ENCODE data around the gene ACP2. TPM values are rescaled to one million over a fixed set of nuclear protein-coding genes. Genes with fewer than 3 reads are reported as not detected.

The ACP2 gene
- 7.1 TPM for polyA plus RNA-seq (2012; ENCODE audit: missing spikeins)

DNA sequence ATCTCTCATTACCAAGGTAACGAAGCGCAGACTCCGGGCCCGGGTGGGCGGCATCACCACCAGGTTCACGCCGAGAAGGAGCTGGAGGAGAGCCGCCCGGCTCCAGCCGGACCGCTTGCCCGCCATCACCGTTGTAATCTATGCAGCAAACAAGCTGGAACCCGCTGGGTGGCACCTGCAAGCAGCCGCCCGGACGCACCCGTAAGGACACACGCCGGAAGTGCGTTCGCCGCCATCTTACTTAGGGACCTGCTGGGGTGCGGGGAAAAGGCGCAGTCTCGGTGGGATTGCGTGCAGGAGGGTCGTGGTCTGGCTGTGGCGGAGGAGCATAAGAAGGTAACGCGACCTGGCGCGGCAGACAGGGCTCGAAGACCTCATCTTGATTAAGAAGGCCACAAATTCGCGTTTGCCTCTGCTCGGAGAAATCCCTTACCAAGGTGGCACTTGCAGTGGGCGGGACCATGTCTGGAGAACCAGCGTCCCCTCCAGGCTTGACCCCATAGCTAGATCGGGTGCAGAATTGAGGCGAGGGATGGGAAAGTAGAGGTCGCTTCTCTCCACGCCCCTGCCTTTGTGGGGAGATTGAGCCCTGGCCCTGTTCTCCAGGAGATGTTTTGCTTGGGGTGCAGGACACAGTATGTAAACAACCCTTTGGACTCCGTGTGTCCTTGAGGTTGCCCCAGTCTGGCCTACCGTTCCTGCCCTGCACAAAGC is at the start of gene ACP2:
TSS of gene ACP2 (minus strand) at position 151 of the 714 bp plus-strand sequence. CDS start at position 126, 25 bp downstream.
- DNase-seq (ENCODE audit: insufficient read length), result peak; percentile 75
- TF ChIP-seq POLR2AphosphoS5 (IDR thresholded peaks at IDR 0.05; ENCODE audit: low read depth, low read length), result peak; percentile 73; the same call in 1 of the 2 replicates
- TF ChIP-seq POLR2A (IDR thresholded peaks at IDR 0.05; ENCODE audit: low read depth, low read length), result peak; percentile 88; the same call in 1 of the 2 replicates
- peak; percentile 99 for TF ChIP-seq TAF1 (IDR thresholded peaks at IDR 0.05; ENCODE audit: borderline replicate concordance, low read depth, low read length)
- FAIRE-seq, result peak; percentile 99

- DNase-seq (ENCODE audit: insufficient read length) (no peak), FAIRE-seq (no peak)
- TF ChIP-seq POLR2A (IDR thresholded peaks at IDR 0.05; ENCODE audit: low read depth, low read length) (no peak), POLR2AphosphoS5 (IDR thresholded peaks at IDR 0.05; ENCODE audit: low read depth, low read length) (no peak), TAF1 (IDR thresholded peaks at IDR 0.05; ENCODE audit: borderline replicate concordance, low read depth, low read length) (no peak)
These were observed 47.4 kb upstream of the ACP2 start for GRCh38 chr11:47296045-47296444.

GRCh38 chr11:47295385-47295784 is 46.8 kb upstream of the ACP2 start:
- no peak for FAIRE-seq
- no peak for TF ChIP-seq TAF1 (IDR thresholded peaks at IDR 0.05; ENCODE audit: borderline replicate concordance, low read depth, low read length)
- DNase-seq (ENCODE audit: insufficient read length), result no peak

DNA sequence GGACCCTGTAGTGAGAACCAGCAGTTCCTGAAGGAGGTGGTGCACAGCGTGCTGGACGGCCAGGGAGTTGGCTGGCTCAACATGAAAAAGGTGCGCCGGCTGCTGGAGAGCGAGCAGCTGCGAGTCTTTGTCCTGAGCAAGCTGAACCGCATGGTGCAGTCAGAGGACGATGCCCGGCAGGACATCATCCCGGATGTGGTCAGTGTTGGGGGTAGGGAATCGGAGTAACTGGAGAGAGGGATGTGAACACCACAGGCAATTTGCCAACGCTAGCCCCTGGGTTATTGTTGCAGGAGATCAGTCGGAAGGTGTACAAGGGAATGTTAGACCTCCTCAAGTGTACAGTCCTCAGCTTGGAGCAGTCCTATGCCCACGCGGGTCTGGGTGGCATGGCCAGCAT is 41.2 kb upstream of the ACP2 start:
- TF ChIP-seq POLR2A (IDR thresholded peaks at IDR 0.05; ENCODE audit: low read depth, low read length), result no peak
- no peak for TF ChIP-seq POLR2AphosphoS5 (IDR thresholded peaks at IDR 0.05; ENCODE audit: low read depth, low read length)
- no peak for TF ChIP-seq TAF1 (IDR thresholded peaks at IDR 0.05; ENCODE audit: borderline replicate concordance, low read depth, low read length)
- no peak for FAIRE-seq

GRCh38 chr11:47288066-47288465 is 39.5 kb upstream of the ACP2 start:
- no peak for FAIRE-seq
- DNase-seq (ENCODE audit: insufficient read length), result no peak
- no peak for TF ChIP-seq POLR2AphosphoS5 (IDR thresholded peaks at IDR 0.05; ENCODE audit: low read depth, low read length)
- no peak for TF ChIP-seq TAF1 (IDR thresholded peaks at IDR 0.05; ENCODE audit: borderline replicate concordance, low read depth, low read length)
- TF ChIP-seq POLR2A (IDR thresholded peaks at IDR 0.05; ENCODE audit: low read depth, low read length), result no peak

More for the DNA sequence above, 41.2 kb upstream of the ACP2 start:
- no peak for DNase-seq (ENCODE audit: insufficient read length)

DNA sequence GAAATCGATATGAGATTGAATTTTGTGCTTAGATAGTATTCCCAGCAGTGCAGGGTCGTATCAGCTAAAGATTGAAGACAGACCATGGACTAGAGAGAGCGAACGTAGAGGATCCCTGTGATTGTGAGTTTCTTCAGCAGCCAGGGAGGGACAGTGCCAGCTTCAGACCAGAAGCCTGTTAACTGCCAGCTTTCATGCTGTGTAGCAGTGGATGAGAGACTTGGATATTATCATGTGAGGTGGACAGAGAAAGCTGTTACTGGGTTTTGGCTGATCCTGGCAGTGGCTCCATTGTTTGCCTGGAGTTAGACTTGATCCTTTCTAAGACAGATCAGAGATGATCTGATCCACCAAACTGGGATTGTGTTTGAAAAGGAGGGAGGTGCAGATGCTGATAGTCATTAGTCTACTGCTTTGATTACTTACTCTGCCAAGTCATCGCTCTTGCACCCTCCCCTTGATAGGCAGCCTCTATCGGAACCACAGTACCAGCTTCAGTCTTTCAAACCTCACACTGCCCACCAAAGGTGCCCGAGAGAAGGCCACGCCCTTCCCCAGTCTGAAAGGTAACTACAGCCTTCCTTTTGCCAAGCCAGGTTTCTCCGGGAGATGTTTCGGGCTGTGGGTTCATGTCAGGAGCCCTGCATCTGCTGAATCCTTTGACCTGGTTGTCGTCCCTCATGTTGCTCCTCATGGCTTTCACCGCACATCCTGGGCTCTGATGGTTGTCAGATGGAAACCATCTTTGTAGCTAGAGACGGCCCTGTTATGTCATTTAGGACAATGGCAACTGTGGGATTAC is 37.6 kb upstream of the ACP2 start:
- no peak for FAIRE-seq

GRCh38 chr11:47284151-47284550 is 35.5 kb upstream of the ACP2 start:
- TF ChIP-seq TAF1 (IDR thresholded peaks at IDR 0.05; ENCODE audit: borderline replicate concordance, low read depth, low read length), result no peak
- TF ChIP-seq POLR2A (IDR thresholded peaks at IDR 0.05; ENCODE audit: low read depth, low read length), result no peak
- TF ChIP-seq POLR2AphosphoS5 (IDR thresholded peaks at IDR 0.05; ENCODE audit: low read depth, low read length), result no peak
- FAIRE-seq (no peak), DNase-seq (ENCODE audit: insufficient read length) (no peak)

More for the DNA sequence above, 37.6 kb upstream of the ACP2 start:
- DNase-seq (ENCODE audit: insufficient read length), result no peak
- TF ChIP-seq POLR2A (IDR thresholded peaks at IDR 0.05; ENCODE audit: low read depth, low read length), result no peak
- TF ChIP-seq POLR2AphosphoS5 (IDR thresholded peaks at IDR 0.05; ENCODE audit: low read depth, low read length), result no peak
- TF ChIP-seq TAF1 (IDR thresholded peaks at IDR 0.05; ENCODE audit: borderline replicate concordance, low read depth, low read length), result no peak

- DNase-seq (ENCODE audit: insufficient read length) (no peak), FAIRE-seq (no peak)
- TF ChIP-seq TAF1 (IDR thresholded peaks at IDR 0.05; ENCODE audit: borderline replicate concordance, low read depth, low read length) (no peak), POLR2AphosphoS5 (IDR thresholded peaks at IDR 0.05; ENCODE audit: low read depth, low read length) (no peak), POLR2A (IDR thresholded peaks at IDR 0.05; ENCODE audit: low read depth, low read length) (no peak)
These were observed 33.8 kb upstream of the ACP2 start for GRCh38 chr11:47282462-47282861.

DNA sequence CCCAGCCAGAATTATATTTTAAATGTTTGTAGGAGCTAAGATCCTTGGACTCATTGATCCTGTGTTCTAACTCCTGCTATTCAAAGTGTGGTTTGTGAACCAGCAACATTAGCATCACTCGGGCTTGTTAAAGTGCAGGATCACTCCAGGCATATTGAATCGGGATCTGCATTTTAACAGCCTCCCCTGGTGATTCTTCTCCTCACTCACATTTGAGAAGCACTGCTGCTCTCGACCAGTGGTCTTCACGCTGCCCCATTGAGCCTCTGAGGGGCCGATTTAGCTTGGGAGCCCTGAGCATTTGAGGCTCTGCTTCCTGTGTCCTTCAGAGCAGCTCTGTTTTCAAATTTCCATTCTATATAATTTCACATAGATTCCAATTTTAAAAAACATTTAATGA is 32.2 kb upstream of the ACP2 start:
- no peak for TF ChIP-seq TAF1 (IDR thresholded peaks at IDR 0.05; ENCODE audit: borderline replicate concordance, low read depth, low read length)
- no peak for TF ChIP-seq POLR2AphosphoS5 (IDR thresholded peaks at IDR 0.05; ENCODE audit: low read depth, low read length)
- no peak for TF ChIP-seq POLR2A (IDR thresholded peaks at IDR 0.05; ENCODE audit: low read depth, low read length)
- no peak for FAIRE-seq
- DNase-seq (ENCODE audit: insufficient read length), result no peak

- FAIRE-seq (no peak), DNase-seq (ENCODE audit: insufficient read length) (no peak)
- no peak for TF ChIP-seq TAF1 (IDR thresholded peaks at IDR 0.05; ENCODE audit: borderline replicate concordance, low read depth, low read length)
- TF ChIP-seq POLR2AphosphoS5 (IDR thresholded peaks at IDR 0.05; ENCODE audit: low read depth, low read length), result no peak
- TF ChIP-seq POLR2A (IDR thresholded peaks at IDR 0.05; ENCODE audit: low read depth, low read length), result no peak
These were observed 31.5 kb upstream of the ACP2 start for GRCh38 chr11:47280099-47280498.

DNA sequence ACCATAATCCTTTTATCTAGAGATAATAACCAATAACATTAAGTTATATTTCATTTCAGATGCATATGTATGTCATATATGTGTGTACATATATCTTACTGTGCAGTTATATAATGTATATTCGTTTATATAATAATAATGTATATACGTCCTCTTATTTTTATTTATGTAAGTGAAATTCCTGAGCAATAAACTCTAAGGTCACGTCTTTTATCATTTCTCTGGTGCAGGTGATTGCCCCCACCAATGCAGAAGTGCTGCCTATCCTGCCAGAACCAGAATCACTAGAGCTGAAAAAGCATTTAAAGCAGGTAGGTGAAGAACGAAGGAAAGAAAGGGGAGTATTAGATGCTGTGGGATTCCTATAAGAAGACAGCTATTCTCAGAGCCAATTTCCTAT is 30.2 kb upstream of the ACP2 start:
- DNase-seq (ENCODE audit: insufficient read length), result no peak
- FAIRE-seq, result no peak
- TF ChIP-seq TAF1 (IDR thresholded peaks at IDR 0.05; ENCODE audit: borderline replicate concordance, low read depth, low read length), result no peak
- TF ChIP-seq POLR2A (IDR thresholded peaks at IDR 0.05; ENCODE audit: low read depth, low read length), result no peak
- TF ChIP-seq POLR2AphosphoS5 (IDR thresholded peaks at IDR 0.05; ENCODE audit: low read depth, low read length), result no peak

- no peak for TF ChIP-seq POLR2A (IDR thresholded peaks at IDR 0.05; ENCODE audit: low read depth, low read length)
- FAIRE-seq, result no peak
- no peak for DNase-seq (ENCODE audit: insufficient read length)
These were observed 29.4 kb upstream of the ACP2 start for GRCh38 chr11:47278058-47278457.
